A549 (cell line): ENCODE measurements around the gene NUDT19. TPM values are rescaled to one million over a fixed set of nuclear protein-coding genes. Genes with fewer than 3 reads are reported as not detected.

Experiments used
- ATAC-seq, 2 experiments: fragments of 200-7000 bp in 1 of 2; fragments of >200 bp in 1 of 2; cut with Nextera tagmentation in 1 of 2; cut with Tn5 transposase in 1 of 2; 3 replicates each; pipeline versions ENCODE4 v1.8.0 to v1.9.1; 2018 to 2020; ENCODE audit warnings: mild to moderate bottlenecking in 1 of 2, moderate library complexity in 1 of 2
- CTCF ChIA-PET: fragments of 300-600 bp; sonication (Branson Sonifier 250); formaldehyde crosslinking; extraction: SDS; loops from one replicate; lab custom pipeline; 2021; ENCODE audit warnings: antibody characterized with exemption, inconsistent platforms; lab: Yijun Ruan, JAX
- POLR2A ChIA-PET: fragments of 350-600 bp; formaldehyde crosslinking; extraction: SDS; loops from one replicate; lab custom pipeline; 2021; ENCODE audit warnings: antibody characterized with exemption, inconsistent platforms; lab: Yijun Ruan, JAX
- DNase-seq, 2 experiments: peaks; one replicate each; pipeline versions ENCODE4 v3.0.0 to v3.0.0-alpha.2; 2011 to 2016; ENCODE audit warnings: low read depth in 1 of 2, low spot score in 1 of 2
- FAIRE-seq: peaks from 2 replicates; lab custom pipeline; 2011; peaks lifted over from hg19 to GRCh38; lab: Jason Lieb, UNC
- H3K27ac ChIP-seq, 2 experiments: fragments of >200 bp; sonication (Bioruptor Twin); formaldehyde crosslinking; 3 replicates each; pipeline ENCODE4 v1.5.1; 2016 to 2017
- H3K4me1 ChIP-seq: fragments of >200 bp; sonication (Bioruptor Twin); formaldehyde crosslinking; 3 replicates; pipeline ENCODE4 v1.6.1; 2016
- H3K4me2 ChIP-seq: fragments of >200 bp; sonication (Bioruptor Twin); formaldehyde crosslinking; 3 replicates; pipeline ENCODE4 v1.6.1; 2016
- H3K4me3 ChIP-seq: fragments of >200 bp; sonication (Bioruptor Twin); formaldehyde crosslinking; 3 replicates; pipeline ENCODE4 v1.5.1; 2016
- H3K9me3 ChIP-seq: fragments of >200 bp; sonication (Bioruptor Twin); formaldehyde crosslinking; 3 replicates; pipeline ENCODE4 v1.6.1; 2016
- CBX8 ChIP-seq: fragments of 200-600 bp; sonication (generic); IDR thresholded peaks from 2 replicates; pipeline ENCODE4 v1.6.1; 2016
- CEBPB ChIP-seq, 2 experiments: fragments of >200 bp in 1 of 2; sonication (Bioruptor Twin) in 1 of 2; formaldehyde crosslinking in 1 of 2; IDR thresholded peaks; 2 replicates each; pipeline ENCODE4 v1.6.1; 2012 to 2016
- FOSB ChIP-seq: fragments of 250-450 bp; sonication (Bioruptor Pico); IDR thresholded peaks from 2 replicates; pipeline ENCODE4 v1.5.0; 2020; ENCODE audit warnings: mild to moderate bottlenecking, moderate library complexity
- HDAC2 ChIP-seq: fragments of 200-600 bp; sonication (generic); IDR thresholded peaks from 2 replicates; pipeline ENCODE4 v1.6.1; 2016
- MAFK ChIP-seq: fragments of 450-650 bp; IDR thresholded peaks from 2 replicates; pipeline ENCODE4 v1.6.1; 2014; ENCODE audit not compliant: partially characterized antibody
- PHF8 ChIP-seq: fragments of 200-600 bp; sonication (generic); IDR thresholded peaks from 2 replicates; pipeline ENCODE4 v1.6.1; 2016; ENCODE audit warnings: low read depth, mild to moderate bottlenecking, antibody characterized with exemption, moderate library complexity, borderline replicate concordance
- POLR2A ChIP-seq: IDR thresholded peaks from 2 replicates; pipeline ENCODE4 v1.6.1; 2012; ENCODE audit warnings: mild to moderate bottlenecking, low read length
- RAD21 ChIP-seq, 2 experiments: fragments of >200 bp in 1 of 2; sonication (Bioruptor Twin) in 1 of 2; formaldehyde crosslinking in 1 of 2; IDR thresholded peaks in 1 of 2; conservative IDR thresholded peaks in 1 of 2; 2 replicates in 1 of 2; 3 replicates in 1 of 2; pipeline ENCODE4 v1.6.1; 2012 to 2018; ENCODE audit warnings: inconsistent platforms in 1 of 2
- RCOR1 ChIP-seq: fragments of 150-350 bp; IDR thresholded peaks from 2 replicates; pipeline ENCODE4 v1.6.1; 2014; ENCODE audit warnings: antibody characterized with exemption, low read length, low read depth
- SMC3 ChIP-seq: fragments of >200 bp; sonication (Bioruptor Twin); formaldehyde crosslinking; IDR thresholded peaks from 3 replicates; pipeline ENCODE4 v1.6.1; 2018; ENCODE audit warnings: inconsistent platforms
- TFCP2L1 ChIP-seq: fragments of 250-450 bp; sonication (Bioruptor Pico); IDR thresholded peaks from 2 replicates; pipeline ENCODE4 v1.5.0; 2021; ENCODE audit warnings: mild to moderate bottlenecking
- ZC3H11A ChIP-seq: fragments of 450-650 bp; IDR thresholded peaks from 2 replicates; pipeline ENCODE4 v1.6.1; 2014; ENCODE audit warnings: antibody characterized with exemption, mild to moderate bottlenecking
- WGBS: methylation state at CpG from one replicate; pipeline ENCODE4 v1.1.6; 2017; ENCODE audit errors: missing lambda C conversion rate; 5-methylcytosine and 5-hydroxymethylcytosine counted together
- polyA plus RNA-seq, 4 experiments: library from polyadenylated mRNA; depleted of rRNA in 3 of 4; stranded (reverse); fragments of >200 nt; fragmentation: RNase III in 1 of 4; extraction: RNeasy Plus Mini Kit Qiagen cat#74134 plus additional on column Dnase treatment in 1 of 4; gene quantifications; 2 replicates in 3 of 4; 3 replicates in 1 of 4; pipeline ENCODE4 v1.2.3, GENCODE V29; 2011 to 2017
- TF ChIP-seq, protein P1 (sequence below): IDR thresholded peaks from 2 replicates; pipeline ENCODE4 v1.6.1; 2012
- TF ChIP-seq, protein P2 (sequence below): fragments of >200 bp; sonication (Bioruptor Twin); formaldehyde crosslinking; IDR thresholded peaks from 3 replicates; pipeline ENCODE4 v1.5.1; 2016
- TF ChIP-seq, protein P3 (sequence below): fragments of 200-600 bp; sonication (generic); IDR thresholded peaks from 2 replicates; pipeline ENCODE4 v1.6.1; 2016; ENCODE audit warnings: antibody characterized with exemption, mild to moderate bottlenecking, moderate library complexity
- TF ChIP-seq, protein P4 (sequence below): fragments of 250-450 bp; sonication (Bioruptor Pico); IDR thresholded peaks from 2 replicates; pipeline ENCODE4 v1.5.0; 2021; ENCODE audit warnings: mild to moderate bottlenecking, moderate library complexity, borderline replicate concordance
- TF ChIP-seq, protein P5 (sequence below): fragments of 450-650 bp; IDR thresholded peaks from 2 replicates; pipeline ENCODE4 v1.6.1; 2014; ENCODE audit warnings: antibody characterized with exemption
- TF ChIP-seq, protein P6 (sequence below): IDR thresholded peaks from 2 replicates; pipeline ENCODE4 v1.6.1; 2012; ENCODE audit warnings: low read depth, borderline replicate concordance
- TF ChIP-seq, protein P7 (sequence below): fragments of >200 bp; sonication (Bioruptor Twin); formaldehyde crosslinking; IDR thresholded peaks from 2 replicates; pipeline ENCODE4 v1.6.1; 2016

The NUDT19 gene
- polyA plus RNA-seq, 2 of the 4 experiments (the other 2 are of a cell fraction) = 30.1 to 32.6 TPM

DNA sequence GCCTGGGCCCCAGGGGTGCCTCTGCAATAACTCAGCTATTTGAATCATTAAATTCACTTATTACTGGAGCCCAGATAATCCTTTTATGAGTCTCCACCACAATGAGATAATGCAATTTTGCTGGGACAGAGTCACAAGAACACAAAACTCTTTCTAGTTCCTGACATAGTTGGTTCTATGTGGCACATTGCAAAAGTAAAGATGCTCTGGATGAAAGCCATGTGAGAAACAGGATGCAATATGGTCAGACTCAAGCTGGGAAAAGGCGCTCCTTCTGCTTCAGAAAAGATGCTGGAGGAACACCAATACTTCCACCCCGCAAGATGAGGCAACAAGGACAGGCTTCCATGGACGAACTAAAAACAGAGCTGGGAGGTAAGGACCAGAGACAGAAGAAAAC, 22.3 kb upstream of the NUDT19 start:
- peaks cover 25% of the 10 kb centered on the region for H3K4me1 ChIP-seq
- DNase-seq (no peak), FAIRE-seq (peak; percentile 79)
- H3K27ac ChIP-seq = peak overlapping the region; percentile 31 to 54; a peak in 4 of 6 replicates
- H3K4me3 ChIP-seq = no peak overlapping the region
- TF ChIP-seq CBX8 (no peak), FOSB (no peak), SMC3 (no peak), HDAC2 (no peak), RCOR1 (no peak), TFCP2L1 (CRISPR knock-in tag) (no peak), RAD21 (conservative IDR thresholded peaks at IDR 0.05 in 1 of 2, IDR thresholded peaks at IDR 0.05 in 1 of 2) (no peak)
- TF ChIP-seq, protein P1, sequence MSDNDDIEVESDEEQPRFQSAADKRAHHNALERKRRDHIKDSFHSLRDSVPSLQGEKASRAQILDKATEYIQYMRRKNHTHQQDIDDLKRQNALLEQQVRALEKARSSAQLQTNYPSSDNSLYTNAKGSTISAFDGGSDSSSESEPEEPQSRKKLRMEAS = no peak
- TF ChIP-seq, protein P2, sequence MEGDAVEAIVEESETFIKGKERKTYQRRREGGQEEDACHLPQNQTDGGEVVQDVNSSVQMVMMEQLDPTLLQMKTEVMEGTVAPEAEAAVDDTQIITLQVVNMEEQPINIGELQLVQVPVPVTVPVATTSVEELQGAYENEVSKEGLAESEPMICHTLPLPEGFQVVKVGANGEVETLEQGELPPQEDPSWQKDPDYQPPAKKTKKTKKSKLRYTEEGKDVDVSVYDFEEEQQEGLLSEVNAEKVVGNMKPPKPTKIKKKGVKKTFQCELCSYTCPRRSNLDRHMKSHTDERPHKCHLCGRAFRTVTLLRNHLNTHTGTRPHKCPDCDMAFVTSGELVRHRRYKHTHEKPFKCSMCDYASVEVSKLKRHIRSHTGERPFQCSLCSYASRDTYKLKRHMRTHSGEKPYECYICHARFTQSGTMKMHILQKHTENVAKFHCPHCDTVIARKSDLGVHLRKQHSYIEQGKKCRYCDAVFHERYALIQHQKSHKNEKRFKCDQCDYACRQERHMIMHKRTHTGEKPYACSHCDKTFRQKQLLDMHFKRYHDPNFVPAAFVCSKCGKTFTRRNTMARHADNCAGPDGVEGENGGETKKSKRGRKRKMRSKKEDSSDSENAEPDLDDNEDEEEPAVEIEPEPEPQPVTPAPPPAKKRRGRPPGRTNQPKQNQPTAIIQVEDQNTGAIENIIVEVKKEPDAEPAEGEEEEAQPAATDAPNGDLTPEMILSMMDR = no peak
- TF ChIP-seq, protein P3, sequence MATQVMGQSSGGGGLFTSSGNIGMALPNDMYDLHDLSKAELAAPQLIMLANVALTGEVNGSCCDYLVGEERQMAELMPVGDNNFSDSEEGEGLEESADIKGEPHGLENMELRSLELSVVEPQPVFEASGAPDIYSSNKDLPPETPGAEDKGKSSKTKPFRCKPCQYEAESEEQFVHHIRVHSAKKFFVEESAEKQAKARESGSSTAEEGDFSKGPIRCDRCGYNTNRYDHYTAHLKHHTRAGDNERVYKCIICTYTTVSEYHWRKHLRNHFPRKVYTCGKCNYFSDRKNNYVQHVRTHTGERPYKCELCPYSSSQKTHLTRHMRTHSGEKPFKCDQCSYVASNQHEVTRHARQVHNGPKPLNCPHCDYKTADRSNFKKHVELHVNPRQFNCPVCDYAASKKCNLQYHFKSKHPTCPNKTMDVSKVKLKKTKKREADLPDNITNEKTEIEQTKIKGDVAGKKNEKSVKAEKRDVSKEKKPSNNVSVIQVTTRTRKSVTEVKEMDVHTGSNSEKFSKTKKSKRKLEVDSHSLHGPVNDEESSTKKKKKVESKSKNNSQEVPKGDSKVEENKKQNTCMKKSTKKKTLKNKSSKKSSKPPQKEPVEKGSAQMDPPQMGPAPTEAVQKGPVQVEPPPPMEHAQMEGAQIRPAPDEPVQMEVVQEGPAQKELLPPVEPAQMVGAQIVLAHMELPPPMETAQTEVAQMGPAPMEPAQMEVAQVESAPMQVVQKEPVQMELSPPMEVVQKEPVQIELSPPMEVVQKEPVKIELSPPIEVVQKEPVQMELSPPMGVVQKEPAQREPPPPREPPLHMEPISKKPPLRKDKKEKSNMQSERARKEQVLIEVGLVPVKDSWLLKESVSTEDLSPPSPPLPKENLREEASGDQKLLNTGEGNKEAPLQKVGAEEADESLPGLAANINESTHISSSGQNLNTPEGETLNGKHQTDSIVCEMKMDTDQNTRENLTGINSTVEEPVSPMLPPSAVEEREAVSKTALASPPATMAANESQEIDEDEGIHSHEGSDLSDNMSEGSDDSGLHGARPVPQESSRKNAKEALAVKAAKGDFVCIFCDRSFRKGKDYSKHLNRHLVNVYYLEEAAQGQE = no peak
- TF ChIP-seq, all 56 proteins: peak for 0
- H3K4me2 ChIP-seq = peak overlapping the region; percentile 66
- ATAC-seq = no peak
- CTCF ChIA-PET = interaction anchor here (0.6 to 1.4 kb wide), 5 partner anchors 19 to 86 kb away, joined by 3 to 5 read pairs (median 4); no protein-coding TSS in a partner anchor
- WGBS = 94% methylated on average over 3 of the region's 3 CpGs
- POLR2A ChIA-PET = no interaction called here
- no peaks in the 10 kb centered on the region for H3K9me3 ChIP-seq

DNA sequence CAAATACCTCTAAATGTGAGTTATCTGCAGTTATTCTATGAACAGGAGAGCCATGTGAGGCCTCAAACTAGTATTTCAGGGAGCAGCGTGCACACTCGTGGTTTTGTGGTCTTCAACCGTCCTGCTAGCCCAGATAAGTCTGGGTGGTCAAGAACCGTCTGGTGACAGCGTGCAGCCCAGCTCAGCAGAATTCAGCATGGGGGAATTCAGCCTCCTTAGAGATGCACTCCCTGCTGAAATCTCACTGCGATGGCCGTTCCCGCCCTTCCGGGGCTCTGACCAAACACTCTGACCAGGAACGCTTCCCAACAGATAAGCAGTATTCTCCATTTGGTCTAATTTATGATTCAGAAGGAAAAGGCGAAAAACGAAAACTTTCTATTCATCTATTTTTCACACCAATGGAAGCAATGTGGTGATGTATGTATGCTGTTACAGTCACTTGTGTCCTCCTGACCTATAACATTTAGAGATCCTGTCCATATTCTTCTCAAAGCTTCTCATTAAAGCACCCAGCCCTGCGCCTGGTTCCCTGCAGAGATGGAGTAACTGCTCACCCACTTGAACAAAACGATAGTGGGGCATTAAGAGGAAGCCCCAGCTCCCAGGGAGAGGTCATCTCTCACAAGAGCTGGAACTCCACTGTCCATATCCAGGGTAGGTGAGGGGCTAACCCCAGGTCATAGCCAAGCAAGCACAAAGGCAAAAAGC, 19.6 kb upstream of the NUDT19 start:
- FAIRE-seq = peak; percentile 43

More for the DNA sequence above, 19.6 kb upstream of the NUDT19 start:
- TF ChIP-seq SMC3 = no peak
- TF ChIP-seq, protein P4, sequence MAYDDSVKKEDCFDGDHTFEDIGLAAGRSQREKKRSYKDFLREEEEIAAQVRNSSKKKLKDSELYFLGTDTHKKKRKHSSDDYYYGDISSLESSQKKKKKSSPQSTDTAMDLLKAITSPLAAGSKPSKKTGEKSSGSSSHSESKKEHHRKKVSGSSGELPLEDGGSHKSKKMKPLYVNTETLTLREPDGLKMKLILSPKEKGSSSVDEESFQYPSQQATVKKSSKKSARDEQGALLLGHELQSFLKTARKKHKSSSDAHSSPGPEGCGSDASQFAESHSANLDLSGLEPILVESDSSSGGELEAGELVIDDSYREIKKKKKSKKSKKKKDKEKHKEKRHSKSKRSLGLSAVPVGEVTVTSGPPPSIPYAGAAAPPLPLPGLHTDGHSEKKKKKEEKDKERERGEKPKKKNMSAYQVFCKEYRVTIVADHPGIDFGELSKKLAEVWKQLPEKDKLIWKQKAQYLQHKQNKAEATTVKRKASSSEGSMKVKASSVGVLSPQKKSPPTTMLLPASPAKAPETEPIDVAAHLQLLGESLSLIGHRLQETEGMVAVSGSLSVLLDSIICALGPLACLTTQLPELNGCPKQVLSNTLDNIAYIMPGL (CRISPR knock-in tag) = no peak
- TF ChIP-seq POLR2A = no peak
- TF ChIP-seq ZC3H11A = no peak
- TF ChIP-seq CBX8 = no peak
- TF ChIP-seq, protein P5, sequence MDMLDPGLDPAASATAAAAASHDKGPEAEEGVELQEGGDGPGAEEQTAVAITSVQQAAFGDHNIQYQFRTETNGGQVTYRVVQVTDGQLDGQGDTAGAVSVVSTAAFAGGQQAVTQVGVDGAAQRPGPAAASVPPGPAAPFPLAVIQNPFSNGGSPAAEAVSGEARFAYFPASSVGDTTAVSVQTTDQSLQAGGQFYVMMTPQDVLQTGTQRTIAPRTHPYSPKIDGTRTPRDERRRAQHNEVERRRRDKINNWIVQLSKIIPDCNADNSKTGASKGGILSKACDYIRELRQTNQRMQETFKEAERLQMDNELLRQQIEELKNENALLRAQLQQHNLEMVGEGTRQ = no peak
- TF ChIP-seq MAFK = no peak
- TF ChIP-seq PHF8 = no peak
- TF ChIP-seq CEBPB (IDR thresholded peaks at IDR 0.05) = no peak
- TF ChIP-seq, protein P6, sequence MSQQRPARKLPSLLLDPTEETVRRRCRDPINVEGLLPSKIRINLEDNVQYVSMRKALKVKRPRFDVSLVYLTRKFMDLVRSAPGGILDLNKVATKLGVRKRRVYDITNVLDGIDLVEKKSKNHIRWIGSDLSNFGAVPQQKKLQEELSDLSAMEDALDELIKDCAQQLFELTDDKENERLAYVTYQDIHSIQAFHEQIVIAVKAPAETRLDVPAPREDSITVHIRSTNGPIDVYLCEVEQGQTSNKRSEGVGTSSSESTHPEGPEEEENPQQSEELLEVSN = no peak
- TF ChIP-seq, protein P7, sequence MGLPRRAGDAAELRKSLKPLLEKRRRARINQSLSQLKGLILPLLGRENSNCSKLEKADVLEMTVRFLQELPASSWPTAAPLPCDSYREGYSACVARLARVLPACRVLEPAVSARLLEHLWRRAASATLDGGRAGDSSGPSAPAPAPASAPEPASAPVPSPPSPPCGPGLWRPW = no peak
- H3K4me1 ChIP-seq = peaks cover 25% of the 10 kb centered on the region
- H3K4me2 ChIP-seq = no peak overlapping the region
- POLR2A ChIA-PET = no interaction called here
- CTCF ChIA-PET = interaction anchor here (0.7 to 1.0 kb wide), 2 partner anchors 23 to 39 kb away, joined by 3 to 5 read pairs; no protein-coding TSS in a partner anchor
- no peak for ATAC-seq
- no peak for DNase-seq
- no peak overlapping the region for H3K27ac ChIP-seq
- H3K9me3 ChIP-seq = no peaks in the 10 kb centered on the region; the same call in 2 of the 3 replicates
- WGBS = 88% methylated on average over 14 of the region's 14 CpGs
- H3K4me3 ChIP-seq = no peak overlapping the region
